Endothelial cell of umbilical vein (primary cell): ENCODE data around the gene KLF2. TPM values are rescaled to one million over a fixed set of nuclear protein-coding genes. Genes with fewer than 3 reads are reported as not detected.

ENCODE experiments used
- BruUV-seq: library from RNA; stranded (reverse); fragments of 400-500 nt; replicated peaks from 2 replicates; lab custom pipeline; 2021; lab: Mats Ljungman, UMichigan
- CTCF ChIA-PET: fragments of 300-600, 350-600 bp; sonication (Branson Sonifier 250); formaldehyde crosslinking; loops from one replicate; lab custom pipeline; 2021; ENCODE audit warnings: antibody characterized with exemption, inconsistent platforms; lab: Charles Lee
- POLR2A ChIA-PET: fragments of 300-600, 350-600 bp; sonication (Branson Sonifier 250); formaldehyde crosslinking; loops from one replicate; lab custom pipeline; 2021; ENCODE audit warnings: antibody characterized with exemption, inconsistent platforms; lab: Charles Lee
- DNase-seq: peaks from one replicate; pipeline ENCODE4 v3.0.0-alpha.2; 2011; ENCODE audit warnings: low read depth, low spot score
- FAIRE-seq: peaks from 2 replicates; lab custom pipeline; 2011; peaks lifted over from hg19 to GRCh38; lab: Jason Lieb, UNC
- H2AFZ ChIP-seq: 2 replicates; pipeline ENCODE4 v1.6.0; 2012; ENCODE audit warnings: low read depth, low read length, control low read depth, inconsistent platforms
- H3K27ac ChIP-seq: 2 replicates; pipeline ENCODE4 v1.5.1; 2011; ENCODE audit warnings: low read depth, mild to moderate bottlenecking, control low read depth, low read length, moderate library complexity; ENCODE audit not compliant: insufficient read depth
- H3K27me3 ChIP-seq, 2 experiments: 2 replicates each; pipeline versions ENCODE4 v1.6.0 to v1.6.1; 2011; ENCODE audit warnings: low read length in 2 of 2, mixed read lengths in 1 of 2; ENCODE audit not compliant: control insufficient read depth in 2 of 2, insufficient read depth in 2 of 2
- H3K36me3 ChIP-seq, 2 experiments: 2 replicates in 1 of 2; 3 replicates in 1 of 2; pipeline ENCODE4 v1.5.1; 2011; ENCODE audit warnings: low read length in 2 of 2, mild to moderate bottlenecking in 1 of 2, moderate library complexity in 1 of 2; ENCODE audit not compliant: control insufficient read depth in 2 of 2, insufficient read depth in 2 of 2; ENCODE audit errors: extremely low read depth in 1 of 2
- H3K4me1 ChIP-seq: 3 replicates; pipeline ENCODE4 v1.5.1; 2011; ENCODE audit warnings: mild to moderate bottlenecking, low read length; ENCODE audit not compliant: control insufficient read depth, insufficient read depth; ENCODE audit errors: extremely low read depth
- H3K4me2 ChIP-seq: 2 replicates; pipeline ENCODE4 v1.6.1; 2011; ENCODE audit warnings: low read length, control low read depth, mixed read lengths; ENCODE audit not compliant: insufficient read depth
- H3K4me3 ChIP-seq, 3 experiments: fragments of 200-600 bp in 1 of 3; sonication (generic), shearing (Covaris generic) in 1 of 3; replicated peaks in 1 of 3; 2 replicates each; pipeline ENCODE4 v1.5.1; 2011 to 2016; ENCODE audit warnings: control low read depth in 3 of 3, low read length in 3 of 3, mild to moderate bottlenecking in 2 of 3, inconsistent platforms in 1 of 3, low read depth in 1 of 3, moderate library complexity in 1 of 3; ENCODE audit not compliant: insufficient read depth in 1 of 3
- H3K79me2 ChIP-seq: 2 replicates; pipeline ENCODE4 v1.6.0; 2012; ENCODE audit warnings: low read length, inconsistent platforms; ENCODE audit not compliant: control insufficient read depth, insufficient read depth
- H3K9ac ChIP-seq: replicated peaks from 2 replicates; pipeline ENCODE3; 2011; ENCODE audit warnings: low read length, control low read depth; ENCODE audit not compliant: insufficient read depth; ENCODE audit errors: extremely low read depth
- H3K9me1 ChIP-seq: replicated peaks from 3 replicates; pipeline ENCODE4 v1.6.0; 2011; ENCODE audit warnings: mild to moderate bottlenecking, low read length; ENCODE audit not compliant: control insufficient read depth, insufficient read depth; ENCODE audit errors: extremely low read depth
- H3K9me3 ChIP-seq: replicated peaks from 2 replicates; pipeline ENCODE4 v1.5.1; 2012; ENCODE audit warnings: low read length, inconsistent platforms; ENCODE audit not compliant: control insufficient read depth, insufficient read depth
- H4K20me1 ChIP-seq: replicated peaks from 2 replicates; pipeline ENCODE3; 2011; ENCODE audit warnings: mild to moderate bottlenecking, low read length; ENCODE audit not compliant: control insufficient read depth, insufficient read depth; ENCODE audit errors: extremely low read depth
- CTCF ChIP-seq, 2 donors: IDR thresholded peaks; 1 replicate in 1 of 2; 2 replicates in 1 of 2; pipeline ENCODE4 v1.5.1; 2011; ENCODE audit warnings: low read length in 2 of 2, mild to moderate bottlenecking in 2 of 2, moderate library complexity in 2 of 2, control low read depth in 1 of 2, inconsistent platforms in 1 of 2, low read depth in 1 of 2; ENCODE audit not compliant: insufficient read depth in 1 of 2; ENCODE audit errors: extremely low read depth in 1 of 2
- EZH2 ChIP-seq: IDR thresholded peaks from 2 replicates; pipeline ENCODE4 v1.6.1; 2012; ENCODE audit warnings: borderline replicate concordance, low read depth, mild to moderate bottlenecking, moderate library complexity, low read length, inconsistent platforms; ENCODE audit not compliant: severe bottlenecking
- FOS ChIP-seq: IDR thresholded peaks from 2 replicates; pipeline ENCODE4 v1.6.1; 2011; ENCODE audit warnings: mild to moderate bottlenecking, low read length, moderate library complexity, borderline replicate concordance; ENCODE audit not compliant: insufficient read depth
- MYC ChIP-seq: IDR thresholded peaks from one replicate; pipeline ENCODE4 v1.6.1; 2011; ENCODE audit warnings: mild to moderate bottlenecking, low read depth, low read length
- POLR2A ChIP-seq: IDR thresholded peaks from 2 replicates; pipeline ENCODE4 v1.6.1; 2012; ENCODE audit warnings: low read depth, mild to moderate bottlenecking, control low read depth, low read length
- POLR2AphosphoS5 ChIP-seq: IDR thresholded peaks from 2 replicates; pipeline ENCODE4 v1.6.1; 2012; ENCODE audit warnings: low read depth, mild to moderate bottlenecking, control low read depth, low read length, moderate library complexity; ENCODE audit not compliant: insufficient read depth
- dilution Hi-C: fragments of 300-500 bp; cut with MboI; formaldehyde crosslinking; loops from one replicate; pipeline ENCODE4 v1.15.0; 2019; ENCODE audit warnings: low sequenced_read_pairs; ENCODE audit not compliant: extremely low pct_ligation_motif_present
- intact Hi-C: fragments of 100-400 bp; cut with micrococcal nuclease; formaldehyde crosslinking; loops from one replicate; pipeline ENCODE4 v1.10.0; 2022
- polyA plus RNA-seq, 4 experiments: library from polyadenylated mRNA; depleted of rRNA in 3 of 4; stranded (reverse) in 3 of 4; unstranded in 1 of 4; fragments of >200 nt; gene quantifications; 2 replicates each; pipeline versions ENCODE4 v1.2.1 to v1.2.3, GENCODE V29; 2011 to 2012; ENCODE audit warnings: missing spikeins in 1 of 4
- total RNA-seq: library from RNA; stranded (reverse); gene quantifications from 2 replicates; pipeline ENCODE4 v1.2.3, GENCODE V29; 2021

Gene KLF2
- total and polyA plus RNA-seq, 2 donors (not counting 3 experiments of a cell fraction or from before 2014, with no cell fraction given), result 23.4 to 30.3 TPM

GRCh38 chr19:16361254-16361653, 36.6 kb downstream of the KLF2 start:
- POLR2A ChIA-PET, result no interaction called here
- FAIRE-seq, result no peak
- no peak overlapping the region for H3K4me3 ChIP-seq
- no peaks in the 10 kb centered on the region for H3K79me2 ChIP-seq
- TF ChIP-seq POLR2A (no peak), MYC (no peak), FOS (no peak), CTCF (IDR thresholded peaks at IDR 0.05; ENCODE audit: extremely low read depth in 1 of 2, insufficient read depth in 1 of 2, low read depth in 1 of 2, low read length in 2 of 2) (no peak), POLR2AphosphoS5 (no peak), EZH2 (no peak)
- no peak for DNase-seq
- H3K27ac ChIP-seq, result no peak overlapping the region
- H4K20me1 ChIP-seq, result no peaks in the 10 kb centered on the region
- no peaks in the 10 kb centered on the region for H3K36me3 ChIP-seq
- no peak overlapping the region for H2AFZ ChIP-seq
- BruUV-seq, result no TSS peak
- H3K4me2 ChIP-seq, result no peak overlapping the region
- no peaks in the 10 kb centered on the region for H3K9me1 ChIP-seq
- dilution Hi-C loops (loop anchor here (25.0 kb wide), 1 partner anchor 149 kb away; no protein-coding TSS in a partner anchor), intact Hi-C loops (no loop called here)
- CTCF ChIA-PET, result interaction anchor here (1.0 to 2.8 kb wide), 5 partner anchors 14 to 33 kb away, joined by 3 to 15 read pairs (median 4); no protein-coding TSS in a partner anchor
- peaks cover 3% of the 10 kb centered on the region for H3K4me1 ChIP-seq
- H3K27me3 ChIP-seq, result no peaks in the 10 kb centered on the region
- H3K9me3 ChIP-seq, result no peaks in the 10 kb centered on the region
- H3K9ac ChIP-seq, result no peak overlapping the region
